Nucleus accumbens (tissue), 56 donors: Measurements from ENCODE around the gene SCN8A.
"Not testable (repeated sequence)": the region's sequence is repeated elsewhere in the genome, so short reads cannot be mapped to it uniquely, and the experiment has no call there.

Source experiments
- DNase-seq, 56 donors: peaks; one replicate each; lab custom pipeline; 2025; lab: John Stamatoyannopoulos, UW

SCN8A gene

DNA sequence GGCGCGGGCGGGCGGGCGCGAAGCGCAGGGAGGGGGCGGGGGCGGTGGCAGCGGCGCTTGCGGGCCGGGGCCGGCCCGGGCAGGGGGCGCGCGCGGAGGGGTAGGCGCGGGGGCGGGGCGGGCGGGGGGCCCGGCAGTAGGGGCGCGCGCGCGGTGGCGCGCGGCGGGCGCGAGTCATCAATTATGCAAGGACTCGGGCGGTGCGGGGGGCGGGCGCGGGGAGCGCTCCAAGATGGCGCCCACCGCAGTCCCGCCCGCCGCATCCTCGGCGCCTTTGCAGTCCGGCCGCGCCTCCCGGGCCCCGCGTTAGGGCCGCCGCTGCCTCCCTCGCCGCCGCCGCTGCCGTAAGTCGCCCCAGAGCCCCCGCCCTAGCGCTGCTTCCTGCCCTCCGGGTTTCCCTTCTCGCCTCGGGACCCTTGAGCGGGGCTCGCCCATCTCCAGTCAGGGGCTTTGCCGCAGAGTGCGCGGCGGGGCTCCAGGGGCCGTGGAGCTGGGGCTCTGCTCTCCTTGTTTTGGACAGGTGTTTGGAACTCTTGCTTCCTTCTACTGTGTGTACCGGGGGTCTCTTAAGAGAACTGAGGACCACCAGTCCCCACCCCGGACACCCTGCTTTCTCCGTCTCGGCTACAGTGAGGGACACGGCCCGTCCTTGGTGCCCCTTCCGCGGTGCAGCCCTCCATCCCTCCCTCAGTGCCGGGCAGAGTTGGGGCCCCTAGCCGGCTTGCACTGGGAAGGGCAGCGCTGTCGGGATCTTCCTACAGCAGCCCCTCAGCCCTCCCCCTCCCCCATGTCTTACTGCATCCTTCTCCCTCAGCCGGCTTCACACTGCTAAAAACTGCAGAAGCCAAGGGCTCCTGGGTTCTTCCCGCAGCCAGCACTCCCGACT, at the start of gene SCN8A:
SCN8A (plus strand) TSS at position 218 of the 886 bp plus-strand sequence. CDS start 71,585 bp downstream, outside the sequence.
- DNase-seq: peak in 42 of 56 donors; percentile 15 to 76 (median 58)

DNA sequence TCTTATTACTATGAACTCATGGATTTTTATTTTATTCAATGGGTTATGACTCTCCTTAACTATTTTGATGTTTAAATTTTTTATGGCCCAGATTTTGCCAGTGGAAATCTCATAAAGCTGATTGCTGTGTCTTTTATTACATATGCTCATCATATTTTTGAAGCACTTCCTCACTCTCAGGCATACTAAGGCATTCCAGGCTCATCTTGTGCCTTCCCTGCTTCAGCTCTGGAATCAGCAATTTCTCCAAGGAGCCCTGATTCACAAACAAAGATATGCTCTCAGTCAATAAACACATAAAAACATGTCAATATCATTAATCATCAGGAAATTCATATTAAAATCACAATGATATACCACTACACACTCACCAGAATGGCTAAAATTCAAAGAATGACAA, 44.9 kb upstream of the SCN8A start:
- no peak for DNase-seq

DNA sequence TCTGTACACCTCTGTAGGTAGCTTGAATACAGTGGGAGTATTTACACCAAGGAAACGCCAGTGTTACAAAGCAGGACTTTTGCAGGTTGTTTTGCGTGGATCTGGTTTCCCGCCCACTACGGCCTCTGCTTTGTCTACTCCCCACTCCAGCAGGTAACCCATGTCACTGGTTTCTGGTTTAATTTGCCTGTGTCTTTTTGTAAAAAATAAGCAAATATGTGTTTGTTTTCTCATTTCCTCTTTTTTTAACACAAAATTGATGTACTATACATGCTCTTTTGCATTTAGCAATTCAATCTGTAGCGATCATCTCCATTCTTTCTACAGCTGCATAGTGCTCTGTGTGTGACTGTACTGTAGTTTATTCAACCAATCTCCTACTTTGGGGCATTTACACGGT, 43.4 kb upstream of the SCN8A start:
- no peak for DNase-seq

DNA sequence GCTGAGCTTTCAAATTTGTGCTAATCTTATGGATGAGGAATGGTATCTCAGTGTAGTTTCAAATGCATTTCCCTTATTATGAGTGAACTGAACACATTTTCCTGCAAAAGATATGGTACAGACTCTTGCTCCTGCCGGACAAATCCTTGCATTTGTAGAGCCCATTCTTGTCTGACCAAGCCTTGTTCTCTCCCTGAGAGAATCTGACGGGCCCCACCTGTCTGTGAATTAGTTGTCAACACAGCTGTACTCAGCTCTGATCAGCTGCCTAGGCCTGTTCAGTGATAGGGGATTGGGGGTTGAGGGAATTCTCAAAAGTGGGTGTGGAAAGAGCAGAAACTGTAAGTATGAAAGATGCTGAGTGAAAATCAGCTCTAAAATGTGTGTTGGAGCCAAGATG, 42.8 kb upstream of the SCN8A start:
- DNase-seq: no peak

DNA sequence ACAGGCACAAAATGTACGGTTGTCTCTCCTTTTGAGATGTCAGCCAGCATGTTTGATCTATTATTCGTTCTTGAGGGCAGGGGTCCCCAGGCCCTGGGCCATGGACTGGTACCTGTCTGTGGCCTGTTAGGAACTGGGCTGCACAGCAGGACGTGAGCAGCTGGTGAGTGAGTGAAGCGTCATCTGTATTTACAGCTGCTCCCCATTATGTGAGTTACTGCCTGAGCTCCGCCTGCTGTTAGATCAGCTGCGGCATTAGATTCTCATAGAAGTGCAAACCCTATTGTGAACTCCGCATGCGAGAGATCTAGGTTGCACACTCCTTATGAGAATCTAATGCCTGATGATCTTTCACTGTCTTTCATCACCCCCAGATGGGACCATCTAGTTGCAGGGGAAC, 41.4 kb upstream of the SCN8A start:
- DNase-seq: no peak

DNA sequence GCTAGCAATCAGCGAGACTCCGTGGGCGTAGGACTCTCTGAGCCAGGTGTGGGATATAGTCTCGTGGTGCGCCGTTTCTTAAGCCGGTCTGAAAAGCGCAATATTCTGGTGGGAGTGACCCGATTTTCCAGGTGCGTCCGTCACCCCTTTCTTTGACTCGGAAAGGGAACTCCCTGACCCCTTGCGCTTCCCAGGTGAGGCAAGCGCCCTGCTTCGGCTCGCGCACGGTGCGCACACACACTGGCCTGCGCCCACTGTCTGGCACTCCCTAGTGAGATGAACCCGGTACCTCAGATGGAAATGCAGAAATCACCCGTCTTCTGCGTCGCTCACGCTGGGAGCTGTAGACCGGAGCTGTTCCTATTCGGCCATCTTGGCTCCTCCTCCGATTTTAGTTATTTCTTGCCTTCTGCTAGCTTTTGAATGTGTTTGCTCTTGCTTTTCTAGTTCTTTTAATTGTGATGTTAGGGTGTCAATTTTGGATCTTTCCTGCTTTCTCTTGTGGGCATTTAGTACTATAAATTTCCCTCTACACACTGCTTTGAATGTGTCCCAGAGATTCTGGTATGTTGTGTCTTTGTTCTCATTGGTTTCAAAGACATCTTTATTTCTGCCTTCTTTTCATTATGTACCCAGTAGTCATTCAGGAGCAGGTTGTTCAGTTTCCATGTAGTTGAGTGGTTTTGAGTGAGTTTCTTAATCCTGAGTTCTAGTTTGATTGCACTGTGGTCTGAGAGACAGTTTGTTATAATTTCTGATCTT, 22.6 kb upstream of the SCN8A start:
- not testable (repeated sequence) for DNase-seq

DNA sequence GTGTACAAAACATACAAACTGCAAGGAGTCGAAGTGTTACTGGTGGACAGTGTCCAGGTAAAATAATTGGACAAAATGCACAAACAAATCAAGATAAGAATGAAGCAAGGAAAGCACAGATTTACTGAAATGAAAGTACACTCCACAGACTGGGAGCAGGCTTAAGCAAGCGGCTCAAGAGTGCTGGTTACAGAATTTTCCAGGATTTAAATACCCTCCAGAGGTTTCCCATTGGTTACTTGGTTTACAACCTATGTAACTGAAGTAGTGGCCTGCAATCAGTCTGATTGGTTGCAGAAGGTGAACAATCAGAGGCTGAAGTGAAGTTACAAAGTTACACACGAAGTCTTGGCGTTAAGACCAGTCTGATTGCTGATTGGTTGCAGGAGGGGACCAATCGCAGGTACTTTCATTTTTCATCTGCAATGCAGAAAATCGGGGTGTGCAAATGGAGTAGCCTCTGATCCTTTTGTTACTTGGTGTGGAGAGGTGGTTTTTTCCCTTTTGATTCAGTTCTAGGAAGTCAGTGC, 11.6 kb upstream of the SCN8A start:
- no peak for DNase-seq

DNA sequence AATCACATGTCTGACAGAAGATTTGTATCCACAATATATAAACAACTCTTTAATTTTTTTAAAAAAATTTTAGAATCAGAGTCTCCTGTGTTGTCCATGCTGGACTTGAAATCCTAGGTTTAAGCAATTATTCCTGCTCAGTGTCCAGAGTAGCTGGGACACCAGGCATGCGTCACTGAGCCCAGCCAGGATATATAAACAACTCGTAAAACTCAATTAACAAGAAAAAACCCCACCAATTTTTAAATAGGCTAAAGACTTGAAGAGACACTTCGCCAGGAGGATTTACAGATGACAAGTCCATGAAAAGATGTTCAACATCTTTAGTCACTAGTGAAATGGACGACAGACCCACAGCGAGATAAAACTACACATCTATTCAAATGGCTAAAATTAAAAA, 2.0 kb upstream of the SCN8A start:
- DNase-seq: no peak

DNA sequence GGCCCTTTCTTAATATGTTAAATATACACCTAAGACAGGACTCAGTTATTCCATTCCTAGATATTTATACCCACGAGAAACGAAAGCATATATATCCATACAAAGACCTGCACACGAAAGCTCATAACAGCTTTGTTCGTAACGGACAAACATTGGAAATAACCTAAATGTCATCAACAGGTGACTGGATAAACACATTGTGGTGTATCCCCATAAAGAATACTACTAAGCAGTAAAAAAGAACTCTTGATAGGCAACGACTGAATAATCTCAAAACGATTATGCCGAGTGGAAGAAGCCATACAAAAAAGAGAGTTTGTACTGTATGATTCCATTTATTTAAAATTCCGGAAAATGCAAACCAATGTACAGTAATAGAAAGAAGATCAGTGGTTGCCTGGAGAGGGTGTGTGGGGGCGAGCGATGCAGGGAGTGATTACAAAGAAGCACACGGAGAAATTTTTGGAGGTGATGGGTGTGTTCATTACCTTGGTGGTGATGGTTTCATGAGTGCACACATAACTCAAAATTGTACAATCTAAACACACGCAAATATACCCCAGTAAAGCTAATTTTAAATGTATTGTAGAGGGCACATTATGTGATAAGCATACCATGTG, 1.4 kb upstream of the SCN8A start:
- peak in 13 of 56 donors; percentile 2 to 59 (median 23) for DNase-seq

DNA sequence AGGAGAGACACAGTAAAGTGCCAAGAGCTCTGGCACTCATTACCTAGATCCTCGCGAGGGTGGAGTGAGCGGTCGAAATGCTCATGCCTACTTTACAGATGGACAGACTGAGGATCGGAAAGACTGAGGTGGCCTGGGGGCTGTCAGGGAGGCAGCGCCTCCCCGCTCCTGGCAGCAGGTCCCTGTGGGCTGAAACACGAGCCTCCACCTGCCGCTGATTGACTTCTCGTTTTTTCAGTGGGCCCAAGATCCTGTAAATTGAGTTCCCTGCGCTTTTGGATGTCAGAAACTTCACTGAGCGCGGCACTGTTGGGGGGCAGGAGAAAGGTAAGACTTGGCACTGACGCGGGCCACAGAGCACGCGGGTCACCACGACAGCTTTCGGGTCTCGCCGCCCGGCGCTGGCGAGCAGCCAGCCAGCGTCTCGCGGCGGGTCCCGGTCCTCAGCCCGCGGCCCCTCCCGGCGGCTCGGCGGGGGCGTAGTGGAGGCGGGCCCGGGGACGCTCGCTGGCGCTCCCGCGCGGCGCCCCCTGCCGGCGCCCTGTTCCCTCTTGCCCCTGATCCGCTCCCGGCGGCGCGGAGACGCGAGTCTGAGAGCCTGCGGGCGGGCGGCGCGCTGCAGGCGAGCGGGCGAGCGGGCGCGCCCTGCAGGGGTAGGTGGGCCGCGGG, 552 bp upstream of the SCN8A start:
- peak in 48 of 56 donors; percentile 16 to 82 (median 56) for DNase-seq

DNA sequence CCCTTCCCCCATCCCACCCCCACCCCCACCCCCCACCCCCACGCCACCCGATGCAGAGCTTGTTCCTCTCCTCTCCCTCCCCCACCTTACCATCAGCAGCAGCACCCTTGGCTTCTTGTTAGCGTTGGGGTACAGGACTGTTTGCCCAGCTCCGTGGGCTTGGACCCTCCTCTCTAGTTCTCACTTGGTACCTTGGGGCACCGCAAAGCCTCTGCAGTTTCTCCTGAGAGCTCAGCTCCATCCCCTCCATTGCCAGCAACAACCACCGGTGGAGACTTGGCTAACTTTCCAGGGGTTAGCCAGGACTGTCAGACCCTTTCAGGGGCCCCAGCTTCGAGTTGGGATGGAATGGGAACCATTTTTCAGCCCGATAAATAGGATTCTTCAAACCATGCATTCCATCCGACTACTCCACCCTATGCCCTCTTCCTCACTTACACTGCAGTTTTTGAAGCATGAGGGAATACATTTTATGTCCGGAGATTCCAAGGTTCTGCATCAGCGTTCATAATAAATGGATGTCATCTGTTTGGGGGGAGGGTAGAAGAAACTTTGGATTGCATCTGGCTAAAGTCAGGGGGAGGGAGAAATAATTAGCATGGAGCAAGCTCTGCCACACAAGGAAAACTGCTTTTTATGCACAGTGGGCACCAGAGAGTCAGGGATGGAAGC, 1.1 kb downstream of the SCN8A start:
- DNase-seq: peak in 4 of 56 donors; percentile 9 to 38 (median 38)

DNA sequence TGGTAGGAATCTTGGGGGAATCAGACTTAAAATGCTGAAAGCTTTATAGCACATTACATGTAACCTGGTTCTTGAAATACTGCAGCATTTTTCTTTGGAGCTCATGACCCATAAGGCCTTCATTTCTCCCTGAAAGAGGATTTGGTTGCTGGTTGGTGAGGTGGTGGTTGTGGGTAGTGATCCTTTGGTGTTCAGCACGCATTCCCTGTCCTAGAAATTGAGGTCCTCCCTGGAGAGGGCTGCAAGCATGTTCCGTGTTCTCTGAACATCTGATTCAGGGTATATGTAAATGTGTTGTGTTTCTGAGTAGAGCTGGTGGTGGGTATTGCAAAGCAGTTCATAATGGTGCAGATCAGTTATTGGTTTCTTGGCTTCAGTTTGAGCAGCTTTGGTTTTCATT, 2.0 kb downstream of the SCN8A start:
- DNase-seq: peak in 1 of 56 donors; percentile 1

DNA sequence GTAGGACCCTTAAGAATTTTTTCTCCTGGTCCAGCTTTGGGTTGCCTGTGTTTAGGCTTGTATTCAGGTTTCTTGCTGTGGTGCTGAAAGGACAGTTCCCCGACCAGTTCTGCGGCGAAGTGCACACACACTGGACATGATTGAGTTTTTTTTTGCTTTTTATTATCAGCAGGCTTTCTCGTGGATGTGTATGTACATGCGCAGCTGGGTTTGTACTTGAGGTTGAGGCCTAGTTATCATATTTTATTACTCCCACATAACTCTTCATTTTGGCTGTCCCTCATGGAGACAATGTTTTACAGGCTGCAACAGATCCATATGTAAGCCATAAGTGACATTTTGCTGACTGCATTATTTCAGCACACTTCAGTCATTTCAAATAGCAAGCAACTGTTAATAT, 2.5 kb downstream of the SCN8A start:
- DNase-seq: peak in 2 of 56 donors; percentile 2 to 7

DNA sequence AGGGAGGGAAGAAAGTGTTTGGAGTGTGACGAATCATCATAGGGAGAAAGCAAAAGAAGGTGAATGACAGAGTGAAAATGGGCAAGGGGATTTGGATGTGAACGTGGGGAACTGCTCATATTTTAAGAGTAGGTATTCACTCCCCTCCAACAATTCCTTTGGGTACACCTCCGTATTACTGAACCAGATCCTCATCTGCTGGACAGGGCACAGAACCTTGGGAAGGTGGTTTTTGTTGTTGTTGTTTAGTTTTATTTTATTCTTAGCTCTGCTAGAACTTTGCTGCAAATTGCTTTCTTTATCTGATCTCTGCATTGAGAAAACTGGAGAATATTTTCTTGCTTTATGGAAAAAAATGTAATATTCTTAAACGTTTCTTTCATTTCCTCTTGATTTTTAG, 7.1 kb downstream of the SCN8A start:
- no peak for DNase-seq

DNA sequence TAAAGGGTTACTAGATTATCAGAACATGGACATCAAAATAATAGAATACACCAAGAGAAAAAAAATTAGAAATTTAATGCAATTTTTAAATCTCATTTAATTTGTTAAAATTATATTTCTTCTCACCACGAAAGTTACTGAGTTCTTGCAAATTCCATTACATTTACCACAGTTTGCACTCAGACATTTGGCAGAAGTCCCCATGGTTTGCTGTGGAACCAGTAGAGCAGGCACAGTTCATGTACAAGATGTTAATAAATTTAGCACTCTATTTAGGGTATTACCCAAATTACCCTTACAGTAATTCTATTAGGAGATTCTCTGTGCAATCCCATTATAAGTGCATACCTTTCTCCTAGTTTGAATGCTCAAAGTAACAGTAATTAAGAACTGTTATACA, 9.7 kb downstream of the SCN8A start:
- DNase-seq: no peak

DNA sequence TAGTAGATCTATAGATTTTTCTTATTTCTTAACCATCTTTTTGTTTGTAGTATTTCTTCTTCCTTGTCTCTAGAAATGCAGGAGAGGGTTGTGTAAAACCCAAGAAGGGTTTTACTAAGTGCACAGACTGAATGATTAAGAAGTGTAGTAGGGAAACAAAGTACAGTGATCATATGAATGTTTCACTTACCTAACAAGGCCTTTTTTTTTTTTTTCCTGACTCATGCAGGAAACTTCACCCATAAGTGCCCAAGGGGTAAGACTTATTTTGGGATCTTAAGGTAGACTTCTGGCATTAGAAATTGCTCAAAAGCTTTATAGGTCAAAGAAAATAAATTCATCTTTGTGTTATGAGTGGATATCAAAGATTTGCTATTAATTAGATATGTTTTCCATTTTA, 10.2 kb downstream of the SCN8A start:
- DNase-seq: no peak

DNA sequence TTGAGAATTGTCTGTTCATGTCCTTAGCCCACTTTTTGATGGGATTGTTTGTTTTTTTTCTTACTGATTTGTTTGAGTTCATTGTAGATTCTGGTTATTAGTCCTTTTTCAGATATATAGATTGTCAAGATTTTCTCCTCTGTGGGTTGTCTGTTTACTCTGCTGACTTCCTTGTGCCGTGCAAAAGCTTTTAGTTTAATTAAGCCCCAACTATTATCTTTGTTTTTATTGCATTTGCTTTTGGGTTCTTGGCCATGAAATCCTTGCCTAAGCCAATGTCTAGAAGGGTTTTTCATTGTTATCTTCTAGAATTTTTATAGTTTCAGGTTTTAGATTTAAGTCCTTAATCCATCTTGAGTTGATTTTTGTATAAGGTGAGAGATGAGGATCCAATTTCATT, 14.9 kb downstream of the SCN8A start:
- DNase-seq: not testable (repeated sequence)

DNA sequence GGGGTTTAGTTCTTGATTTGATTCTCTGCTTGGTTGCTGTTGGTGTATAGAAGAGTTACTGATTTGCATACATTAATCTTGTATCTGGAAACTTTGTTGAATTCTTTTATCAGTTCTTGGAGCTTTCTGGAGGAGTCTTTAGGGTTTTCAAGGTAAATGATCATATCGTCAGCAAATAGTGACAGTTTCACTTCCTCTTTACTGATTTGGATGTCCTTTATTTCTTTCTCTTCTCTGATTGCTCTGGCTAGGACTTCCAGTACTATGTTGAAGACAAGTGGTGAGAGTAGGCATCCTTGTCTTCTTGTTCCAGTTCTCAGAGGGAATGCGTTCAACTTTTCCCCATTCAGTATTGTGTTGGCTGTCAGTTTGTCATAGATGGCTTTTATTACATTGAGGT, 16.2 kb downstream of the SCN8A start:
- not testable (repeated sequence) for DNase-seq

DNA sequence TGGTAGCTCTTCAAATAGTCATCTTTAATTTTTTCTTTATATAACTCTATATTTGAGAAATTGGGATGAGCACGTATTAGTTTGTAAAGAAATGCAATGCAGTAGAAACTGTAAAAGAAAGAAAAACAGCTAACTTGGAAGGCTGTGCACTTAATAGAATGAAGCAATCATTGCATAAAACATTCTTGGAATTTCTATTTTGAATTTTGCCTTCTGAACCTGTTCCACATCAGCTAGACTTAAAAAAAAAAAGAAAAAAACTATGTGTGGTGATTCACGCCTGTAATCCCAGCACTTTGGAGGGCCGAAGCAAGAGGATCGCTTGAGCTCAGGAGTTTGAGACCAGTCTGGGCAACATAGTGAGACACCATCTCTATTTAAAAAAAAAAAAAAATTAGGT, 29.4 kb downstream of the SCN8A start:
- no peak for DNase-seq
